H1 (cell line): ENCODE measurements around the gene DYNC1I2. TPM values are rescaled to one million over a fixed set of nuclear protein-coding genes. Genes with fewer than 3 reads are reported as not detected.

Experiments used
- CTCF ChIA-PET: fragments of 300-600 bp; sonication (Branson Sonifier 250); formaldehyde crosslinking; loops from one replicate; lab custom pipeline; 2021; ENCODE audit not compliant: partially characterized antibody; lab: Charles Lee
- POLR2A ChIA-PET: fragments of 300-600 bp; sonication (Branson Sonifier 250); formaldehyde crosslinking; loops from one replicate; lab custom pipeline; 2021; ENCODE audit warnings: inconsistent platforms; ENCODE audit not compliant: partially characterized antibody; lab: Charles Lee
- DNase-seq, 2 experiments: peaks; one replicate each; pipeline versions ENCODE4 v3.0.0 to v3.0.0-alpha.2; 2010 to 2022; ENCODE audit warnings: low spot score in 2 of 2, low read depth in 1 of 2, mixed read lengths in 1 of 2
- FAIRE-seq: peaks from 2 replicates; lab custom pipeline; 2011; peaks lifted over from hg19 to GRCh38; lab: Jason Lieb, UNC
- H2AFZ ChIP-seq: 2 replicates; pipeline ENCODE4 v1.8.1; 2012; ENCODE audit warnings: low read length, inconsistent platforms
- H2AK5ac ChIP-seq: 2 replicates; pipeline ENCODE4 v1.6.1; 2013; ENCODE audit warnings: low read depth, low read length
- H2BK120ac ChIP-seq: replicated peaks from 2 replicates; pipeline ENCODE3; 2013; ENCODE audit warnings: low read depth, low read length, inconsistent platforms
- H2BK12ac ChIP-seq: 2 replicates; pipeline ENCODE4 v1.6.1; 2013; ENCODE audit warnings: low read depth, low read length
- H2BK15ac ChIP-seq: 2 replicates; pipeline ENCODE4 v1.6.1; 2013; ENCODE audit warnings: low read length
- H2BK20ac ChIP-seq: 2 replicates; pipeline ENCODE4 v1.6.1; 2013; ENCODE audit warnings: low read length
- H2BK5ac ChIP-seq: 2 replicates; pipeline ENCODE4 v1.6.1; 2013; ENCODE audit warnings: low read depth, low read length
- H3K14ac ChIP-seq: 2 replicates; pipeline ENCODE4 v1.6.1; 2013; ENCODE audit warnings: inconsistent platforms; ENCODE audit not compliant: insufficient read length
- H3K18ac ChIP-seq: 2 replicates; pipeline ENCODE4 v1.6.1; 2013; ENCODE audit warnings: low read length; ENCODE audit errors: extremely low read depth
- H3K23ac ChIP-seq: 2 replicates; pipeline ENCODE4 v1.6.1; 2013; ENCODE audit warnings: inconsistent platforms; ENCODE audit not compliant: insufficient read length
- H3K23me2 ChIP-seq: 2 replicates; pipeline ENCODE4 v1.6.1; 2013; ENCODE audit warnings: low read depth, low read length
- H3K27ac ChIP-seq: 2 replicates; pipeline ENCODE4 v1.6.1; 2011; ENCODE audit warnings: low read depth, low read length, inconsistent platforms
- H3K27me3 ChIP-seq, 4 experiments: replicated peaks in 1 of 4; 1 replicate in 1 of 4; 2 replicates in 3 of 4; pipeline versions ENCODE4 v1.6.1 to v1.8.1; 2011 to 2013; ENCODE audit warnings: low read length in 3 of 4, mild to moderate bottlenecking in 3 of 4, inconsistent platforms in 2 of 4, mixed read lengths in 2 of 4, moderate library complexity in 1 of 4; ENCODE audit not compliant: control insufficient read depth in 3 of 4, insufficient read depth in 3 of 4; ENCODE audit errors: extremely low read depth in 1 of 4
- H3K36me3 ChIP-seq, 4 experiments: 2 replicates each; pipeline versions ENCODE4 v1.6.1 to v1.8.1; 2011 to 2013; ENCODE audit warnings: mild to moderate bottlenecking in 4 of 4, low read length in 3 of 4, moderate library complexity in 2 of 4, control low read depth in 1 of 4, inconsistent platforms in 1 of 4; ENCODE audit not compliant: insufficient read depth in 4 of 4, control insufficient read depth in 2 of 4
- H3K4ac ChIP-seq: replicated peaks from 2 replicates; pipeline ENCODE3; 2013; ENCODE audit warnings: low read length, low read depth, mixed read lengths, inconsistent platforms; ENCODE audit not compliant: insufficient read length
- H3K4me1 ChIP-seq, 4 experiments: replicated peaks in 1 of 4; 1 replicate in 1 of 4; 2 replicates in 3 of 4; pipeline versions ENCODE4 v1.6.1 to v1.8.1; 2011 to 2013; ENCODE audit warnings: low read length in 3 of 4, inconsistent platforms in 2 of 4, mixed read lengths in 1 of 4; ENCODE audit not compliant: insufficient read depth in 4 of 4, control insufficient read depth in 3 of 4
- H3K4me2 ChIP-seq, 2 experiments: 2 replicates each; pipeline versions ENCODE4 v1.6.1 to v1.8.1; 2011 to 2013; ENCODE audit warnings: low read depth in 2 of 2, low read length in 2 of 2, control low read depth in 1 of 2, inconsistent platforms in 1 of 2, mild to moderate bottlenecking in 1 of 2; ENCODE audit not compliant: insufficient read depth in 1 of 2
- H3K4me3 ChIP-seq, 4 experiments: fragments of 200-600, 300-600 bp in 1 of 4; sonication (generic), shearing (Covaris generic), sonication (Bioruptor Twin) in 1 of 4; 2 replicates each; pipeline versions ENCODE4 v1.5.1 to v1.8.1; 2011 to 2016; ENCODE audit warnings: low read length in 4 of 4, low read depth in 3 of 4, control low read depth in 2 of 4, inconsistent platforms in 2 of 4, mild to moderate bottlenecking in 2 of 4, mixed read lengths in 1 of 4, moderate library complexity in 1 of 4; ENCODE audit not compliant: insufficient read depth in 2 of 4; ENCODE audit errors: extremely low read depth in 1 of 4
- H3K56ac ChIP-seq: replicated peaks from 2 replicates; pipeline ENCODE3; 2013; ENCODE audit warnings: low read depth, mild to moderate bottlenecking, mixed read lengths, low read length, inconsistent platforms; ENCODE audit not compliant: insufficient read length
- H3K79me1 ChIP-seq: 2 replicates; pipeline ENCODE4 v1.6.1; 2013; ENCODE audit warnings: low read depth, low read length, control low read depth
- H3K79me2 ChIP-seq, 2 experiments: 2 replicates each; pipeline versions ENCODE4 v1.6.1 to v1.8.1; 2012 to 2013; ENCODE audit warnings: low read length in 2 of 2, mild to moderate bottlenecking in 2 of 2, inconsistent platforms in 1 of 2; ENCODE audit not compliant: insufficient read depth in 2 of 2, control insufficient read depth in 1 of 2
- H3K9ac ChIP-seq, 4 experiments: replicated peaks in 1 of 4; 1 replicate in 1 of 4; 2 replicates in 3 of 4; pipeline versions ENCODE4 v1.6.1 to v1.8.1; 2011 to 2013; ENCODE audit warnings: low read depth in 3 of 4, low read length in 3 of 4, control low read depth in 2 of 4, mild to moderate bottlenecking in 2 of 4, moderate library complexity in 2 of 4, inconsistent platforms in 1 of 4; ENCODE audit errors: extremely low read depth in 1 of 4
- H3K9me3 ChIP-seq, 2 experiments: 2 replicates each; pipeline versions ENCODE4 v1.6.1 to v1.8.1; 2012 to 2013; ENCODE audit warnings: mild to moderate bottlenecking in 2 of 2, moderate library complexity in 2 of 2, control low read depth in 1 of 2, inconsistent platforms in 1 of 2, low read depth in 1 of 2, low read length in 1 of 2, mixed read lengths in 1 of 2; ENCODE audit not compliant: insufficient read depth in 2 of 2
- H4K20me1 ChIP-seq, 2 experiments: replicated peaks in 1 of 2; 2 replicates each; pipeline versions ENCODE3 to v1.8.1; 2011 to 2013; ENCODE audit warnings: inconsistent platforms in 2 of 2, low read length in 2 of 2, mild to moderate bottlenecking in 1 of 2; ENCODE audit not compliant: insufficient read depth in 2 of 2, control insufficient read depth in 1 of 2
- H4K5ac ChIP-seq: 2 replicates; pipeline ENCODE4 v1.6.1; 2013; ENCODE audit warnings: low read length, low read depth, mixed read lengths, inconsistent platforms; ENCODE audit not compliant: insufficient read length
- H4K8ac ChIP-seq: 2 replicates; pipeline ENCODE4 v1.8.0; 2013; ENCODE audit warnings: mild to moderate bottlenecking, moderate library complexity, low read length, inconsistent platforms; ENCODE audit not compliant: insufficient read depth; ENCODE audit errors: extremely low read depth
- H4K91ac ChIP-seq: replicated peaks from 2 replicates; pipeline ENCODE3; 2013; ENCODE audit warnings: low read length, mixed read lengths, inconsistent platforms; ENCODE audit not compliant: insufficient read length
- EZH2 ChIP-seq: fragments of 200-600 bp; sonication (generic); IDR thresholded peaks from 2 replicates; pipeline ENCODE4 v1.7.1; 2012; ENCODE audit warnings: low read depth, mild to moderate bottlenecking, moderate library complexity, low read length, inconsistent platforms; ENCODE audit not compliant: severe bottlenecking
- FOSL1 ChIP-seq: IDR thresholded peaks from 2 replicates; pipeline ENCODE4 v1.6.1; 2011; ENCODE audit warnings: mild to moderate bottlenecking, low read depth, low read length, moderate library complexity; ENCODE audit not compliant: insufficient read depth
- KDM4A ChIP-seq: IDR thresholded peaks from one replicate; pipeline ENCODE4 v1.7.1; 2012; ENCODE audit warnings: low read depth, mild to moderate bottlenecking, moderate library complexity, low read length, inconsistent platforms; ENCODE audit not compliant: severe bottlenecking
- PHF8 ChIP-seq: fragments of 200-600 bp; sonication (generic); conservative IDR thresholded peaks from 2 replicates; pipeline ENCODE4 v1.7.1; 2012; ENCODE audit warnings: low read depth, mild to moderate bottlenecking, inconsistent platforms, low read length, moderate library complexity
- TBP ChIP-seq: IDR thresholded peaks from 2 replicates; pipeline ENCODE4 v1.6.1; 2011; ENCODE audit warnings: low read depth, low read length, improper control_type of control experiment
- ZNF274 ChIP-seq: IDR thresholded peaks from 2 replicates; pipeline ENCODE4 v1.7.0; 2012; ENCODE audit warnings: low read length, borderline replicate concordance; ENCODE audit errors: extremely low read depth
- WGBS, 2 experiments: shearing (Covaris generic) in 1 of 2; methylation state at CpG; one replicate each; pipeline versions ENCODE4 v1.1.6 to v1.1.7; 2013 to 2015; ENCODE audit warnings: low lambda C conversion rate in 2 of 2, mixed read lengths in 2 of 2, inconsistent platforms in 1 of 2, low coverage in 1 of 2, missing lambda C conversion rate in 1 of 2; ENCODE audit not compliant: insufficient replicate concordance in 2 of 2, insufficient coverage in 1 of 2, insufficient read length in 1 of 2; ENCODE audit errors: extremely low coverage in 1 of 2, missing lambda C conversion rate in 1 of 2; 5-methylcytosine and 5-hydroxymethylcytosine counted together
- polyA plus RNA-seq, 7 experiments: library from polyadenylated mRNA; depleted of rRNA in 3 of 7; stranded (reverse) in 5 of 7; unstranded in 2 of 7; fragments of >200 nt in 5 of 7; fragments of 200-250 nt in 2 of 7; gene quantifications; 1 replicate in 5 of 7; 2 replicates in 1 of 7; 4 replicates in 1 of 7; pipeline versions ENCODE4 v1.2.1 to v1.2.3, GENCODE V29; 2011 to 2013; ENCODE audit warnings: missing spikeins in 2 of 7, mixed read lengths in 2 of 7
- total RNA-seq: library from RNA; stranded (reverse); fragmentation: NEBNext Ultra II Directional; extraction: Animal tissue kit (Norgen Biotek cat#: 25700); gene quantifications from 2 replicates; pipeline ENCODE4 v1.2.1, GENCODE V29; 2021

DYNC1I2 gene
- total and polyA plus RNA-seq, 2 of the 8 experiments (the other 6 are each of a cell fraction or from before 2014, with no cell fraction given): 67.3 to 68.1 TPM

DNA sequence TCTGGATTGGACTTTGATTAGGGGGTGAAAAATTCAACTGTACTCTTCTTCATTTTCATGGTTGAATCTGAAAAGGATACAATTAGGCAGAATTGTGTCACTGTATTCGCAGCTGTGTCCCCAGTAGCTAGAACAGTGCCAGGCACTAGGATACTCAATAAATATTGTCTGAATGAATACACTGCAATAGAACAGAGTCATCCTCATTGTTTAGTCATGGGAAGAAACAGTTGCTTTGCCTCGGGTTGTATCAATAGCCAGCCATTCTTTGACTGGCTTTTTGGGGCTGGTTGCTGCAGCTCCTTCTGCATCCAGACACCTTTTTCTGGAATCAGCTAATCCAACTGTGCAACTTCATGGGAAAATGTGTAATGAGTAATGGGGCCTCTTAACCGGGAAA is 18.1 kb upstream of the DYNC1I2 start:
- Histone ChIP-seq H4K20me1 (no peaks in the 10 kb centered on the region), H3K9ac (no peak overlapping the region), H4K8ac (no peak overlapping the region), H3K4me3 (no peak overlapping the region), H3K79me2 (no peaks in the 10 kb centered on the region), H3K9me3 (no peaks in the 10 kb centered on the region), H3K14ac (no peak overlapping the region), H3K56ac (no peak overlapping the region), H4K5ac (no peak overlapping the region), H3K79me1 (no peaks in the 10 kb centered on the region), H2BK120ac (no peak overlapping the region), H3K23ac (no peak overlapping the region), H2BK12ac (no peak overlapping the region), H3K18ac (no peak overlapping the region), H2BK15ac (no peak overlapping the region), H3K36me3 (no peaks in the 10 kb centered on the region), H2AFZ (no peak overlapping the region), H3K27me3 (no peaks in the 10 kb centered on the region), H2AK5ac (no peak overlapping the region), H3K4me2 (no peak overlapping the region), H4K91ac (no peak overlapping the region), H3K4ac (no peak overlapping the region), H2BK5ac (no peak overlapping the region), H3K23me2 (no peaks in the 10 kb centered on the region; the same call in 1 of the 2 replicates), H3K4me1 (peaks cover 0 to 8% (median 0%) of the 10 kb centered on the region in 4 experiments; a peak in 1 of 7 replicates), H2BK20ac (no peak overlapping the region), H3K27ac (no peak overlapping the region)
- ChIA-PET POLR2A (interaction anchor here (0.6 kb wide), 1 partner anchor 740 kb away, joined by 4 read pairs; the partner anchor contains the start of gene GORASP2), CTCF (interaction anchor here (0.8 to 1.4 kb wide), 2 partner anchors 35 to 70 kb away, joined by 3 to 4 read pairs; no protein-coding TSS in a partner anchor)
- TF ChIP-seq KDM4A (no peak), EZH2 (no peak), PHF8 (no peak), TBP (no peak), ZNF274 (no peak), FOSL1 (no peak)
- DNase-seq: no peak
- FAIRE-seq: no peak
- 64% methylated on average over 3 of the region's 3 CpGs; no CpG with 5 or more reads in 1 of the 2 experiments for WGBS, 2 experiments
